ENCODE results near the gene SACM1L.

SACM1L gene

DNA sequence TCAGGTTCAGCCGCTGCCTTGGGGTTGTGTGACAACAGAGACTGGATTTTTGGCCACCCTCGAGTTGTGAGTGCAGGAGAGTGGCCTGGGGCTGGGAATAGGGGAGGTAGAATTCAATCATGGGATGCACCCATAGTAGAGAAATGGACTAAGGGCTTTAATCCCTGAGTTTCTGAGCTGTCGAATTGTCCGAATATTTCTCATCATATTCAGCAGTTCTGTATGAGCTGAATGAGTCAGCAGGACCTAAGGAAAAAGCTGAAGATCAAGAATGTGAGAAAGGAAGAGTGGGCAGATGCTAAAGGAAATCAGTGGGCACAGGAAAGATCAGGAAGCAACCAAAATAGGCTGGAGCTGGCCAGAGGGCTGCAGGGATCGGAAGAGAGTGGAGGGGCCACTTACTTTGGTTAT, 44.4 kb upstream of the SACM1L start:
- Histone ChIP-seq H3K4me1 (ENCODE audit: insufficient read depth, low read length) (no peaks in the 10 kb centered on the region), H3K4me3 (ENCODE audit: low read depth in 1 of 2, low read length in 2 of 2) (no peak overlapping the region), H3K27me3 (ENCODE audit: insufficient read depth, low read length, poor library complexity) (no peaks in the 10 kb centered on the region), H4K20me1 (ENCODE audit: insufficient read depth, low read length) (peaks cover 34% of the 10 kb centered on the region), H3K4me2 (ENCODE audit: insufficient read depth, low read length) (no peak overlapping the region), H3K9me3 (ENCODE audit: insufficient read depth, low read length, severe bottlenecking) (no peaks in the 10 kb centered on the region), H3K27ac (ENCODE audit: low read length) (peak overlapping the region; percentile 13; the same call in 1 of the 2 replicates), H3K79me2 (ENCODE audit: insufficient read depth, low read length) (peaks cover 89% of the 10 kb centered on the region), H3K36me3 (ENCODE audit: insufficient read depth, low read length) (peaks cover 56% of the 10 kb centered on the region), H3K9ac (ENCODE audit: low read depth, low read length) (no peak overlapping the region), H2AFZ (ENCODE audit: low read depth, low read length) (no peak overlapping the region)
- DNase-seq = no peak
- ATAC-seq (ENCODE audit: insufficient read depth, low read depth) = no peak
- no peak for TF ChIP-seq EZH2 (IDR thresholded peaks at IDR 0.05; ENCODE audit: borderline replicate concordance, low read depth, low read length, severe bottlenecking)
- TF ChIP-seq, protein P1, sequence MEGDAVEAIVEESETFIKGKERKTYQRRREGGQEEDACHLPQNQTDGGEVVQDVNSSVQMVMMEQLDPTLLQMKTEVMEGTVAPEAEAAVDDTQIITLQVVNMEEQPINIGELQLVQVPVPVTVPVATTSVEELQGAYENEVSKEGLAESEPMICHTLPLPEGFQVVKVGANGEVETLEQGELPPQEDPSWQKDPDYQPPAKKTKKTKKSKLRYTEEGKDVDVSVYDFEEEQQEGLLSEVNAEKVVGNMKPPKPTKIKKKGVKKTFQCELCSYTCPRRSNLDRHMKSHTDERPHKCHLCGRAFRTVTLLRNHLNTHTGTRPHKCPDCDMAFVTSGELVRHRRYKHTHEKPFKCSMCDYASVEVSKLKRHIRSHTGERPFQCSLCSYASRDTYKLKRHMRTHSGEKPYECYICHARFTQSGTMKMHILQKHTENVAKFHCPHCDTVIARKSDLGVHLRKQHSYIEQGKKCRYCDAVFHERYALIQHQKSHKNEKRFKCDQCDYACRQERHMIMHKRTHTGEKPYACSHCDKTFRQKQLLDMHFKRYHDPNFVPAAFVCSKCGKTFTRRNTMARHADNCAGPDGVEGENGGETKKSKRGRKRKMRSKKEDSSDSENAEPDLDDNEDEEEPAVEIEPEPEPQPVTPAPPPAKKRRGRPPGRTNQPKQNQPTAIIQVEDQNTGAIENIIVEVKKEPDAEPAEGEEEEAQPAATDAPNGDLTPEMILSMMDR (IDR thresholded peaks at IDR 0.05; ENCODE audit: borderline replicate concordance, extremely low read depth, low read length, poor library complexity, severe bottlenecking) = no peak

GRCh38 chr3:45646051-45646585, 43.1 kb upstream of the SACM1L start:
- H3K4me2 ChIP-seq (ENCODE audit: insufficient read depth, low read length) = no peak overlapping the region
- H3K4me1 ChIP-seq (ENCODE audit: insufficient read depth, low read length) = no peaks in the 10 kb centered on the region
- peaks cover 86% of the 10 kb centered on the region for H3K79me2 ChIP-seq (ENCODE audit: insufficient read depth, low read length)
- H3K27me3 ChIP-seq (ENCODE audit: insufficient read depth, low read length, poor library complexity) = no peaks in the 10 kb centered on the region
- ATAC-seq (ENCODE audit: insufficient read depth, low read depth) (0 out of 3 replicates have a peak, but pooled peaks have one; percentile 22), DNase-seq (no peak)
- no peak overlapping the region for H3K27ac ChIP-seq (ENCODE audit: low read length)
- no peak for TF ChIP-seq EZH2 (IDR thresholded peaks at IDR 0.05; ENCODE audit: borderline replicate concordance, low read depth, low read length, severe bottlenecking)
- TF ChIP-seq, protein P1 (IDR thresholded peaks at IDR 0.05; ENCODE audit: borderline replicate concordance, extremely low read depth, low read length, poor library complexity, severe bottlenecking) = no peak
- H3K9ac ChIP-seq (ENCODE audit: low read depth, low read length) = no peak overlapping the region
- H3K36me3 ChIP-seq (ENCODE audit: insufficient read depth, low read length) = peaks cover 44% of the 10 kb centered on the region
- no peaks in the 10 kb centered on the region for H3K9me3 ChIP-seq (ENCODE audit: insufficient read depth, low read length, severe bottlenecking)
- peaks cover 25% of the 10 kb centered on the region for H4K20me1 ChIP-seq (ENCODE audit: insufficient read depth, low read length)
- H2AFZ ChIP-seq (ENCODE audit: low read depth, low read length) = no peak overlapping the region
- no peak overlapping the region for H3K4me3 ChIP-seq (ENCODE audit: low read depth in 1 of 2, low read length in 2 of 2)

DNA sequence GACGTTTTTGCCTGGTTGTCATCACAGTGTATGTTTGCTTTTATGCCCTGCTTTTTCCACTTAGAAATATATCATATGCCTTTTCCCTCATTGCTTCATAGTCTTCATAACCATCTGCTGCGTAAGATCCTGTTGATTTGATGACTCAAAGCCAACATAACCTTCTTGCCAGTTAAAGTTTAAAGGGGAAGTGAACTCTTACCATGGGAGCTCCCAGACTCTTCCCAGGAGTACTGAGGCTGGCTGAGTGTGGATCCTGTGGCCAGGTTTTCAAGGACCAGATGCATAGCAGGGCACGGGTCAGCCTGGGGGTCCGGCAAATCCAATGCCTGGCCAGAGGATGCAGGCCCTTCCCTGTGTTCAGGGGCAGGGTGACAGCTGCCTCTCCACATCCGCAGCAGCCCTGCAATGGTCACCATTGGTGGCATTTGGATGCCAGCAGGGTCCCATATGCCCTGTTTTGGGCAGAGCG, 42.0 kb upstream of the SACM1L start:
- no peak for ATAC-seq (ENCODE audit: insufficient read depth, low read depth)
- H3K36me3 ChIP-seq (ENCODE audit: insufficient read depth, low read length) = peaks cover 42% of the 10 kb centered on the region
- no peak overlapping the region for H3K9ac ChIP-seq (ENCODE audit: low read depth, low read length)
- H2AFZ ChIP-seq (ENCODE audit: low read depth, low read length) = no peak overlapping the region
- DNase-seq = no peak
- H3K4me1 ChIP-seq (ENCODE audit: insufficient read depth, low read length) = no peaks in the 10 kb centered on the region
- H3K9me3 ChIP-seq (ENCODE audit: insufficient read depth, low read length, severe bottlenecking) = no peaks in the 10 kb centered on the region
- H3K27ac ChIP-seq (ENCODE audit: low read length) = no peak overlapping the region
- TF ChIP-seq EZH2 (IDR thresholded peaks at IDR 0.05; ENCODE audit: borderline replicate concordance, low read depth, low read length, severe bottlenecking) = no peak
- TF ChIP-seq, protein P1 (IDR thresholded peaks at IDR 0.05; ENCODE audit: borderline replicate concordance, extremely low read depth, low read length, poor library complexity, severe bottlenecking) = no peak
- peaks cover 25% of the 10 kb centered on the region for H4K20me1 ChIP-seq (ENCODE audit: insufficient read depth, low read length)
- H3K4me2 ChIP-seq (ENCODE audit: insufficient read depth, low read length) = no peak overlapping the region
- H3K4me3 ChIP-seq (ENCODE audit: low read depth in 1 of 2, low read length in 2 of 2) = no peak overlapping the region
- peaks cover 87% of the 10 kb centered on the region for H3K79me2 ChIP-seq (ENCODE audit: insufficient read depth, low read length)
- H3K27me3 ChIP-seq (ENCODE audit: insufficient read depth, low read length, poor library complexity) = no peaks in the 10 kb centered on the region
